HFFc6 (cell line): ENCODE measurements around the gene TRPC4AP. TPM values are rescaled to one million over a fixed set of nuclear protein-coding genes. Genes with fewer than 3 reads are reported as not detected.
"Not testable (repeated sequence)": the region's sequence is repeated elsewhere in the genome, so short reads cannot be mapped to it uniquely, and the experiment has no call there.

ENCODE experiments used
- DNase-seq: peaks from one replicate; pipeline ENCODE4 v3.0.0-alpha.2; 2018
- H3K27ac Mint-ChIP-seq: 2 replicates; pipeline ENCODE4 v1.8.0; 2020; ENCODE audit warnings: mild to moderate bottlenecking, mixed read lengths
- H3K27me3 Mint-ChIP-seq: 2 replicates; pipeline ENCODE4 v1.8.0; 2021; ENCODE audit warnings: mild to moderate bottlenecking, moderate library complexity, mixed read lengths; ENCODE audit not compliant: insufficient read depth
- H3K36me3 Mint-ChIP-seq: 2 replicates; pipeline ENCODE4 v1.8.0; 2021; ENCODE audit warnings: low read depth, mixed read lengths
- H3K4me1 Mint-ChIP-seq: 2 replicates; pipeline ENCODE4 v1.8.0; 2020; ENCODE audit warnings: low read depth, mixed read lengths
- H3K4me3 Mint-ChIP-seq: 2 replicates; pipeline ENCODE4 v1.8.0; 2020; ENCODE audit warnings: mild to moderate bottlenecking, moderate library complexity, mixed read lengths
- H3K9me3 Mint-ChIP-seq: 2 replicates; pipeline ENCODE4 v1.8.0; 2020; ENCODE audit warnings: mild to moderate bottlenecking, mixed read lengths
- total RNA-seq, 6 experiments: library from RNA; stranded (reverse); fragmentation: NEBNext Ultra II Directional; extraction: Animal tissue kit (Norgen Biotek cat#: 25700); gene quantifications; 2 replicates in 1 of 6; 3 replicates in 5 of 6; pipeline ENCODE4 v1.2.3, GENCODE V29; 2021
- TF ChIP-seq, protein P1 (sequence below): fragments of 200-600 bp; sonication (generic); IDR thresholded peaks from 2 replicates; pipeline ENCODE4 v1.5.0; 2021; ENCODE audit warnings: antibody characterized with exemption, mild to moderate bottlenecking

TRPC4AP gene
- total RNA-seq, 6 experiments from 2014 or later, result 70.7 to 89.8 (median 81.6) TPM

DNA sequence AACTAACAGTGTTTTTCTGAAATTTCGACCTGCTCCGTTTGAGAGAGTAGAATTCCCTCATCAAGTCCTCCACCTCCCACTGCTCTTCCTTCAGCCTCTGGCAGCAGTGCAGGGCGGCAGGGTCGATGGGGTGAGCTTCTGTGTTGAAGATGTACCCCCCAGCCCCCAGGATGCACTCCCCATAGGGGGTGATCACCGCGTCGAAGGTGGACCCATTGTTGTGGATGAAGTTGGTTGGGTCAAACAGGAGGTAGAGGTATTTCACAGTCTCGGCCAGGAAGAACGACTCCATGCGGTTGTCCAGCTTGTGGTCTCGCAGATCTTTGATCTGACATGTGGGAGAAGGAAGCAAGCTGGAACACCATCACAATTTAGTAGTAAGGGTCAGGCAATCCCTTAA lies 23.0 kb upstream of the TRPC4AP start:
- Mint-ChIP-seq H3K4me1 (peaks cover 65% of the 10 kb centered on the region), H3K36me3 (peaks cover 36% of the 10 kb centered on the region), H3K4me3 (no peak overlapping the region), H3K27ac (no peak overlapping the region; the same call in 1 of the 2 replicates), H3K9me3 (no peaks in the 10 kb centered on the region), H3K27me3 (peaks cover 5% of the 10 kb centered on the region)
- DNase-seq, result no peak
- TF ChIP-seq, protein P1, sequence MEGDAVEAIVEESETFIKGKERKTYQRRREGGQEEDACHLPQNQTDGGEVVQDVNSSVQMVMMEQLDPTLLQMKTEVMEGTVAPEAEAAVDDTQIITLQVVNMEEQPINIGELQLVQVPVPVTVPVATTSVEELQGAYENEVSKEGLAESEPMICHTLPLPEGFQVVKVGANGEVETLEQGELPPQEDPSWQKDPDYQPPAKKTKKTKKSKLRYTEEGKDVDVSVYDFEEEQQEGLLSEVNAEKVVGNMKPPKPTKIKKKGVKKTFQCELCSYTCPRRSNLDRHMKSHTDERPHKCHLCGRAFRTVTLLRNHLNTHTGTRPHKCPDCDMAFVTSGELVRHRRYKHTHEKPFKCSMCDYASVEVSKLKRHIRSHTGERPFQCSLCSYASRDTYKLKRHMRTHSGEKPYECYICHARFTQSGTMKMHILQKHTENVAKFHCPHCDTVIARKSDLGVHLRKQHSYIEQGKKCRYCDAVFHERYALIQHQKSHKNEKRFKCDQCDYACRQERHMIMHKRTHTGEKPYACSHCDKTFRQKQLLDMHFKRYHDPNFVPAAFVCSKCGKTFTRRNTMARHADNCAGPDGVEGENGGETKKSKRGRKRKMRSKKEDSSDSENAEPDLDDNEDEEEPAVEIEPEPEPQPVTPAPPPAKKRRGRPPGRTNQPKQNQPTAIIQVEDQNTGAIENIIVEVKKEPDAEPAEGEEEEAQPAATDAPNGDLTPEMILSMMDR, result no peak

DNA sequence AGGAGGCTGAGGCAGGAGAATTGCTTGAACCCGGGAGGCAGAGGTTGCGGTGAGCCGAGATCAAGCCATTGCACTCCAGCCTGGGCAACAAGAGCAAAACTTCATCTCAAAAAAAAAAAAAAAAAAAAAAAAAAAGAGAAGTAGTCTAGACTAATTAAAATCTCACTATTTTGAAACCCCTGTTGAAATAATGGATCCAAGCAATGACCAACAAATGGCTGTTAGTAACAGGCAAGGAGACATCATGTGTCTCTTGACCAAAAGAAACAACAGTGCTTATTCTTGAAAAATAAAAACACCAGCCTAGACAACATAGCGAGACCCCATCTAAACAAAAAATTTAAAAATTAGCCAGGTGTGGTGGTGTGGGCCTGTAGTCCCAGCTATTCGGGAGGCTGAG lies 19.7 kb upstream of the TRPC4AP start:
- H3K36me3 Mint-ChIP-seq, result peaks cover 13% of the 10 kb centered on the region
- not testable (repeated sequence) for H3K9me3 Mint-ChIP-seq, H3K4me3 Mint-ChIP-seq, H3K27me3 Mint-ChIP-seq, DNase-seq
- peak overlapping the region; percentile 31; the same call in 1 of the 2 replicates for H3K27ac Mint-ChIP-seq
- H3K4me1 Mint-ChIP-seq, result peaks cover 52% of the 10 kb centered on the region

- H3K36me3 Mint-ChIP-seq, result peaks cover 10% of the 10 kb centered on the region
- peak; percentile 92 for DNase-seq
- TF ChIP-seq, protein P1, result no peak
- peaks cover 2% of the 10 kb centered on the region; the same call in 1 of the 2 replicates for H3K27me3 Mint-ChIP-seq
- peak overlapping the region; percentile 53 for H3K4me3 Mint-ChIP-seq
- H3K4me1 Mint-ChIP-seq, result peaks cover 52% of the 10 kb centered on the region
- H3K27ac Mint-ChIP-seq, result peak overlapping the region; percentile 94
- no peaks in the 10 kb centered on the region for H3K9me3 Mint-ChIP-seq
Observed at GRCh38 chr20:35111141-35111888, 18.7 kb upstream of the TRPC4AP start.

GRCh38 chr20:35108921-35109320 lies 16.3 kb upstream of the TRPC4AP start:
- Mint-ChIP-seq H3K4me1 (peaks cover 44% of the 10 kb centered on the region), H3K27ac (no peak overlapping the region; the same call in 1 of the 2 replicates), H3K27me3 (peaks cover 2% of the 10 kb centered on the region; the same call in 1 of the 2 replicates), H3K36me3 (no peaks in the 10 kb centered on the region), H3K4me3 (no peak overlapping the region), H3K9me3 (no peaks in the 10 kb centered on the region)
- TF ChIP-seq, protein P1, result no peak
- no peak for DNase-seq

DNA sequence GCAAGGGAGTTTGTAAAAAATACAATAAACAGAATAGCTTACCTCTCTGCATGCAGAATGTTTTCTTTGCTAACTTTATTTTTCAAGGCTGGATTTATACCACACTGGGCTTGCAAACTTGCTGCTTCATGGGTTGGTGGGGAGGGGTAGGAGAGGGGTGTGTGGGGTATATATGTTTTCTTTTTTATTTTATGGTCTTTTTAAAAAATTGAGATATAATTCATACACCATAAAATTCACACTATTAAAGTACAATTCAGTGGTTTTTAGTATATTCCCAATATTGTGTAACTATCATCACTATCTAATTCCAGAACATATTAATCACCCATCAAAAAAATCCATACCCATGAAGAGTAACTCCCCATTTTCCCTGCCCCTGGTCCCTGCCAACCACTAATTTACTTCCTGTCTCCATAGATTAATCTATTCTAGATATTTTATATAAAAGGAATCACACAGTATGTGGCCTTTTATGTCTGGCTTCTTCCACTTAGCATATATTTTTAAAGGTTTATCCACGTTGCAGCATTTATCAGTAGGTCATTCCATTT lies 14.3 kb upstream of the TRPC4AP start:
- Mint-ChIP-seq H3K27ac (no peak overlapping the region), H3K9me3 (no peaks in the 10 kb centered on the region), H3K36me3 (no peaks in the 10 kb centered on the region), H3K27me3 (peaks cover 2% of the 10 kb centered on the region; the same call in 1 of the 2 replicates), H3K4me1 (peaks cover 33% of the 10 kb centered on the region), H3K4me3 (no peak overlapping the region)
- TF ChIP-seq, protein P1, result no peak
- no peak for DNase-seq

- TF ChIP-seq, protein P1, result no peak
- no peak for DNase-seq
Observed at GRCh38 chr20:35104685-35105295, 12.2 kb upstream of the TRPC4AP start.

More at GRCh38 chr20:35104685-35105295, 12.2 kb upstream of the TRPC4AP start:
- Mint-ChIP-seq H3K4me3 (no peak overlapping the region), H3K27ac (no peak overlapping the region), H3K9me3 (no peaks in the 10 kb centered on the region), H3K36me3 (no peaks in the 10 kb centered on the region), H3K27me3 (no peaks in the 10 kb centered on the region), H3K4me1 (peaks cover 15% of the 10 kb centered on the region)
